HEK293T (cell line): ENCODE measurements around the gene OPTC.

ENCODE experiments used
- CTCF ChIA-PET: fragments of 350-600 bp; formaldehyde crosslinking; extraction: SDS; loops from one replicate; lab custom pipeline; 2021; ENCODE audit warnings: antibody characterized with exemption, inconsistent platforms; lab: Yijun Ruan, JAX
- POLR2A ChIA-PET: fragments of 350-600 bp; formaldehyde crosslinking; extraction: SDS; loops from one replicate; lab custom pipeline; 2020; ENCODE audit warnings: antibody characterized with exemption, inconsistent platforms; lab: Yijun Ruan, JAX
- DNase-seq: peaks from one replicate; pipeline ENCODE4 v3.0.0; 2012; ENCODE audit warnings: mixed read lengths; ENCODE audit errors: extremely low spot score
- ARNT ChIP-seq: fragments of 450-650 bp; IDR thresholded peaks from 2 replicates; pipeline ENCODE4 v1.6.1; 2017; ENCODE audit warnings: mild to moderate bottlenecking
- BHLHE40 ChIP-seq: fragments of 450-650 bp; IDR thresholded peaks from 2 replicates; pipeline ENCODE4 v1.6.1; 2016; ENCODE audit warnings: mild to moderate bottlenecking, moderate library complexity, borderline replicate concordance
- CTBP1 ChIP-seq: fragments of 450-650 bp; IDR thresholded peaks from 2 replicates; pipeline ENCODE4 v1.6.1; 2016; ENCODE audit warnings: borderline replicate concordance
- ELF4 ChIP-seq: fragments of 450-650 bp; IDR thresholded peaks from 2 replicates; pipeline ENCODE4 v1.6.1; 2017; ENCODE audit warnings: antibody characterized with exemption
- FOXA1 ChIP-seq: fragments of 450-650 bp; IDR thresholded peaks from 2 replicates; pipeline ENCODE4 v1.6.1; 2016; ENCODE audit warnings: mild to moderate bottlenecking
- FOXK2 ChIP-seq: fragments of 450-650 bp; IDR thresholded peaks from 2 replicates; pipeline ENCODE4 v1.6.1; 2016; ENCODE audit warnings: mild to moderate bottlenecking
- HDGF ChIP-seq: fragments of 450-650 bp; IDR thresholded peaks from 2 replicates; pipeline ENCODE4 v1.6.1; 2017; ENCODE audit warnings: antibody characterized with exemption, borderline replicate concordance
- L3MBTL2 ChIP-seq: fragments of 450-650 bp; conservative IDR thresholded peaks from 2 replicates; pipeline ENCODE4 v1.6.1; 2016; ENCODE audit warnings: mild to moderate bottlenecking
- LEF1 ChIP-seq: fragments of 450-650 bp; IDR thresholded peaks from 2 replicates; pipeline ENCODE4 v1.6.1; 2017; ENCODE audit warnings: mild to moderate bottlenecking, borderline replicate concordance
- NFRKB ChIP-seq: fragments of 450-650 bp; IDR thresholded peaks from 2 replicates; pipeline ENCODE4 v1.6.1; 2016; ENCODE audit warnings: mild to moderate bottlenecking, moderate library complexity
- SP1 ChIP-seq: fragments of 450-650 bp; IDR thresholded peaks from 2 replicates; pipeline ENCODE4 v1.6.1; 2017
- SUZ12 ChIP-seq: fragments of 450-650 bp; IDR thresholded peaks from 2 replicates; pipeline ENCODE4 v1.6.1; 2016; ENCODE audit warnings: mild to moderate bottlenecking
- TARDBP ChIP-seq: fragments of 450-650 bp; IDR thresholded peaks from 2 replicates; pipeline ENCODE4 v1.6.1; 2016
- ZNF384 ChIP-seq: fragments of 450-650 bp; IDR thresholded peaks from 2 replicates; pipeline ENCODE4 v1.6.1; 2016
- TF ChIP-seq, protein P1 (sequence below): fragments of 450-650 bp; IDR thresholded peaks from 2 replicates; pipeline ENCODE4 v1.6.1; 2016

OPTC gene

DNA sequence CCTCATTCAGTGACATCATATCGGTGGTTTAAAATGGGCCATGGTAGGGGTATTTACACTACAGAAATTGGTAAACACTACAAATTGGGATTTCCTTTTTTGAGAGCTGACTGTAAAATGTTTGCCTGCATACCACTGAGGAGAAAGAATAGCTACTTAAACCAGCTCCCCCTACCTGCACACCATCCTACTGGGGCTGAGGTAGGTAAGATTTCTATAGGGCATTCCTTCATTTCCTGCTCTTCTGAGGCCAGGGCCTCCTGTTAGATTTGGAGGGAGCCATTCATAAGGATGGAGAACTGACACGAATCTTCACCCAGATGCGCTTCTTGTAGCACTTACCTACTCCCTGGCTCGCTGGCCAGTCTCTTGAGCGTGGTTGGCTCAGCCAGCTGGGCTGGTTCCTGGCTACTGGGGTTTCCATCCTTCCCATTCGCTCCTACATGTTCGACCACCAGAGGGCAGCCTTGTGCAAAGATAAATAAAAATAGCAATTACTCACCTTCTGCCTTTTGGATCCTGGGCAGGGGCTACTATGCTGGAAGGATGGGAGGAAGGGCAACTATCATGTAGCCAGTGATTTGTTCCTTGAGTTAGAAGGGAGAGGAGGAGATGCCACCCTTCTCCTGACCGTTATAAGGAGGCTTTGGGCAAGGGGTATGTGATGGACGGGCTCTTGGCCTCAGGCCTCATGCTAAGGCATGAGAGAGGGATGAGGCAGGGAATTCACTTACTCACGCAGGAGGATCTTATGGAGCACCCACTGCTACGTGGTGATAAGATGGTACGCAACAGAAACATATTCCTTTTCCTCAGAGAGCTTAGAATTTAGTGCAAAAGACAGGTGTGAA is 10.7 kb downstream of the OPTC start:
- POLR2A ChIA-PET, result interaction anchor here (1.5 kb wide), 1 partner anchor 122 kb away, joined by 3 read pairs; the partner anchor contains the start of gene ATP2B4
- TF ChIP-seq FOXK2 (no peak), ARNT (no peak), SUZ12 (no peak), LEF1 (no peak), BHLHE40 (no peak), ZNF384 (no peak)
- TF ChIP-seq, protein P1, sequence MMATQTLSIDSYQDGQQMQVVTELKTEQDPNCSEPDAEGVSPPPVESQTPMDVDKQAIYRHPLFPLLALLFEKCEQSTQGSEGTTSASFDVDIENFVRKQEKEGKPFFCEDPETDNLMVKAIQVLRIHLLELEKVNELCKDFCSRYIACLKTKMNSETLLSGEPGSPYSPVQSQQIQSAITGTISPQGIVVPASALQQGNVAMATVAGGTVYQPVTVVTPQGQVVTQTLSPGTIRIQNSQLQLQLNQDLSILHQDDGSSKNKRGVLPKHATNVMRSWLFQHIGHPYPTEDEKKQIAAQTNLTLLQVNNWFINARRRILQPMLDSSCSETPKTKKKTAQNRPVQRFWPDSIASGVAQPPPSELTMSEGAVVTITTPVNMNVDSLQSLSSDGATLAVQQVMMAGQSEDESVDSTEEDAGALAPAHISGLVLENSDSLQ, result peak; percentile 53; the same call in 1 of the 2 replicates

DNA sequence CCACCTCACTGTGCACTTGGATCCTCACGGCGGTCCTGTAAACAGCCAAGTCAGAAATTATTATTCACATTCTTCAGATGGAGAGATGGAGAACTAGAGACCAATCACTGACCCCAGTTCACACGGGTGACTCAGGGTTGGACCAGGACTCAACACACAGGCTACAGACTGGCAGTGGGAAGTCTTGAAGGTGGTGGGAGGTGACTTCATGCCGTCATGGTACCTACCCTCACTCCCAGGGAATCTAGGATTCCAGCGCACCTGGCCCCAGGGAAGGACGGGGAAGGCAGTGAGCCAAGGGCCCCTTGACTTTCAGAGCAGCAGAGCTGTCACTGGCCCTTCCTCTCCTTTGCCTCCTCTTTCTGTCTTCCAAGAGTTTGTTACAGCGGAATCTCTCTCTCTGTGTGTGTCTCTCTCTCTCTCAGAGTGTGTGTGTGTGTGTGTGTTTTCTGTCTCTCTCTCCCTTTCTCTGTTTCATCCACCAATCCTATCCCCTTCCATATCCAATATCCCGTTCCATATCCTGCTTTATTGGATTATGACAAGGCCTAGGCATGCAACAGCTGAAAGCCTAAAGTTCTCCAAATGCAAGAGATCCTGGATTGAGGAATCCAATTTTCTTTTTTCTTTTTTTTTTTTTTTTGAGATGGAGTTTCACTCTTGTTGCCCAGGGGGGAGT is 11.7 kb downstream of the OPTC start:
- ChIA-PET POLR2A (interaction anchor here (1.3 kb wide), 1 partner anchor 121 kb away, joined by 4 read pairs; the partner anchor contains the start of gene ATP2B4), CTCF (interaction anchor here (0.6 to 2.0 kb wide), 3 partner anchors 18 to 196 kb away, joined by 3 to 12 read pairs (median 5); no protein-coding TSS in a partner anchor)
- TF ChIP-seq SP1 (no peak), CTBP1 (no peak), FOXK2 (no peak)
- no peak for DNase-seq

More for the DNA sequence above, 10.7 kb downstream of the OPTC start:
- peak; percentile 89 for DNase-seq
- CTCF ChIA-PET, result interaction anchor here (0.7 to 2.0 kb wide), 15 partner anchors 10 to 237 kb away, joined by 3 to 12 read pairs (median 4); partner anchors contain the start of gene OPTC

DNA sequence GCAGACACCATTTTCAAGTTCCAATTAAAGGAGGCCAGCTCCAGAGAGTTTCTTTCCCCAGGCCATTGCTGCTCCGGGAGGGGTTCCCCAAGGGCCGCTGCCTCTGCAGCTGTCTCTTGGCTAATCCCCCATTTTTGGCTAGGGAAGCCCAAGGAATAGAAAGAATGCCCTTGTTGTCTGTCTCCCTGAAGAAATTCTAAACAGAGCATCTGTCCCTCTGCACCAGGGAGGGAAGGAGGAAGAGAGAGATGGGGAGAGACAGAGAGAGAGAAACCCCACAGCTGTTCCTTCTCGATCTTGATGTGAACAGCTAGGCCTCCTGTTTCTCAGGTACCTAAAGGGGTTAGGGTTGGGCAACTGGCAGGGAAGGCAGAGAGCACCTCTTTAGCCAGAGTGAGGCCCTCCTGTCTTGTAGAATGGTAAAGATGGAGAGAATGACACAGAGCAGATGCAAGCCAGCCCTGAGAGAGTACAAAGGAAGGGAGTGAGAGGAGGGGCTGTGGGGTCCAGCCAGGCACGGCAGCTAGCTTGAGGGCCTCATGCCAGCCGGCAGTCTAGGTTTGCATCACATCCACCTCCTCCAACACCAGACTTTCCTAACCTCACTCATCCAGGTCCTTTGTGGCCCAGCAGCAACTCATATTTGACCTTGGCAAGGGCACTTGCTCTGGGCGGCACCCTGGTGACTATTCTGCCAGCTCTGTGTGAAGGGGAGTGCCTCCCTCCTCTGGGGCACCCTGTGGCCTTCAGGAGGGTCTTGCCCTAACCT is 13.1 kb downstream of the OPTC start:
- CTCF ChIA-PET, result interaction anchor here (0.6 to 1.4 kb wide), 4 partner anchors 12 to 194 kb away, joined by 3 to 6 read pairs (median 3); no protein-coding TSS in a partner anchor
- POLR2A ChIA-PET, result interaction anchor here (1.3 kb wide), 1 partner anchor 120 kb away, joined by 4 read pairs; the partner anchor contains the start of gene ATP2B4
- TF ChIP-seq SP1 (no peak), FOXA1 (no peak), TARDBP (no peak), FOXK2 (no peak), LEF1 (no peak), NFRKB (no peak), HDGF (no peak), BHLHE40 (no peak), ZNF384 (no peak), CTBP1 (no peak), ELF4 (no peak), SUZ12 (no peak), L3MBTL2 (no peak), ARNT (no peak)
- TF ChIP-seq, protein P1, result no peak
- DNase-seq, result no peak

DNA sequence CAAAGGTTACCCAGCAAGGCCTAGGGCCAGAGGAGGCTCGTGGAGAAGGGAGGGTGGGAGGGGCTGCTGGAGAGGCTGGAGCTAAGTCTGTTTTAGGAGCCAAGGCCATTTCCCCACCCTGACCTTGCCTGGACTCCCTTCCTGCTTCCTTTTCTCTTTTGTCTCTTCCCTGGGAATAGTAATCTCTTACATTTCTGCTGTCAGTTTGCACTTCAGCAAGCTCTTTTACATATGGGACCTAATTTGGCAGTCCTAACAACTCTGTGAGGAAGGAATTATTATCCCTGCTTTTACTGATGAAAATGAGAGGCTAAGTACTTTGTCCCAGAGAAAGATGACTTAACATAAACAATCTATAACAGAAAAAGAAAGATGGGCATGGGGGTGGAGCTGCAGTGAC is 13.8 kb downstream of the OPTC start:
- no peak for DNase-seq
- TF ChIP-seq FOXA1 (no peak), NFRKB (no peak), HDGF (no peak), SP1 (no peak), ZNF384 (no peak)
- TF ChIP-seq, protein P1, result no peak
- ChIA-PET CTCF (interaction anchor here (0.7 to 1.4 kb wide), 3 partner anchors 11 to 93 kb away, joined by 3 read pairs; no protein-coding TSS in a partner anchor), POLR2A (interaction anchor here (1.0 kb wide), 1 partner anchor 119 kb away, joined by 3 read pairs; the partner anchor contains the start of gene ATP2B4)

DNA sequence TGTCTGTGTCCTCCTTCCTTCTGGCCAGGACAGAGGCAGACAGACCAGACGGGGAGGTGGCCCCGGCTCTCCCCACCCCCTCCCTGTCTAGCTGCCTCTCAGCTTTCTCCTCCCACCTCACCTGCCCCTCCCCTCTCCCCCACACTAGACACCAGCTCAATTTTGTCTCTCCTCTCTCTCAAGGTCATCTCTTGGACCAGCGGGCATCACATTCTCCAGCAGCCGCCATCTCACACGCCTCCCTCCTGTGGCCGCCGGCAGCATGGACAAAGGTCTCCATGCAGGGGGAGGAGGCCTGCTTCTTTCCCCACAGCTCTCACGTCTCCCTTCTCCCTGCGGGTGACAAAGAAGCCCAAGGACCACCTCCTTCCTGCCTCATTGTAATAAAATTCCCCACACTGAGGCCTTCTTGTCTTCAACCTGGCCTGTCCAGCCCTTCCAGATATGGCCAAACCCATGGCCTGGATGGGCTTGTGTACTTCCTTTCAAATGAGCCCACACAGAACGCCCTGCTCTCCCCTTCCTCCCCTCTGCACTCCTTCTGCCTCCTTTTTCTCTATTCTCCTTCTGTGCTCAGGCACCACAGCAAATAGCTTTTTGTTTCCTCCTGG is 14.6 kb downstream of the OPTC start:
- ChIA-PET CTCF (interaction anchor here (0.7 to 1.0 kb wide), 2 partner anchors 83 to 93 kb away, joined by 3 read pairs; no protein-coding TSS in a partner anchor), POLR2A (interaction anchor here (1.0 kb wide), 1 partner anchor 118 kb away, joined by 3 read pairs; the partner anchor contains the start of gene ATP2B4)
- no peak for DNase-seq
- TF ChIP-seq TARDBP (no peak), HDGF (no peak), SP1 (no peak), ELF4 (no peak), L3MBTL2 (no peak), FOXA1 (no peak)
